Chondrocyte (in vitro differentiated cells): ENCODE measurements around the gene CCT3. TPM values are rescaled to one million over a fixed set of nuclear protein-coding genes. Genes with fewer than 3 reads are reported as not detected.
A peak's percentile ranks its signal among the peaks of the same experiment; 100 is the strongest.

Experiments
- DNase-seq: peaks from one replicate; pipeline ENCODE4 v3.0.0; 2021; ENCODE audit warnings: mixed read lengths, low spot score
- H3K27ac Mint-ChIP-seq: one replicate; pipeline ENCODE4 v1.8.0; 2021; ENCODE audit warnings: mild to moderate bottlenecking, moderate library complexity, mixed read lengths; ENCODE audit not compliant: unreplicated experiment
- H3K27me3 Mint-ChIP-seq: 2 replicates; pipeline ENCODE4 v1.8.0; 2021; ENCODE audit warnings: low read depth, mixed read lengths
- H3K36me3 Mint-ChIP-seq: 2 replicates; pipeline ENCODE4 v1.8.0; 2021; ENCODE audit warnings: low read depth, mixed read lengths
- H3K4me1 Mint-ChIP-seq: 2 replicates; pipeline ENCODE4 v1.8.0; 2021; ENCODE audit warnings: low read depth, mild to moderate bottlenecking, mixed read lengths
- H3K4me3 Mint-ChIP-seq: one replicate; pipeline ENCODE4 v1.8.0; 2021; ENCODE audit warnings: mild to moderate bottlenecking, moderate library complexity, mixed read lengths; ENCODE audit not compliant: unreplicated experiment
- H3K9me3 Mint-ChIP-seq: 2 replicates; pipeline ENCODE4 v1.8.0; 2021; ENCODE audit warnings: low read depth, mixed read lengths
- CTCF ChIP-seq: fragments of 200-600 bp; sonication (generic); IDR thresholded peaks from 2 replicates; pipeline ENCODE4 v1.5.0; 2021; ENCODE audit warnings: antibody characterized with exemption, mild to moderate bottlenecking, moderate library complexity
- long read RNA-seq: library from polyadenylated mRNA; stranded (forward); transcript quantifications from one replicate; pipeline ENCODE4 v2.0.0, GENCODE V29; 2021
- total RNA-seq: library from RNA; stranded (reverse); gene quantifications from 3 replicates; pipeline ENCODE4 v1.2.1, GENCODE V29; 2021

Gene CCT3
- total RNA-seq: 159 to 204 TPM (median 161 TPM) in 3 replicates
- long read RNA-seq, transcript CCT3-201 (14 exons, 2,150 nt): major isoform, 398 of 426 reads
- long read RNA-seq, partial matches to known transcripts: 13 of 426 reads
- long read RNA-seq, other reads (novel, unspliced or antisense): 12 of 426 reads

GRCh38 chr1:156338180-156338976 is at the start of gene CCT3, which contains the start of gene TSACC:
Gene CCT3, minus strand, starts transcription at chr1:156338292. Its CDS starts 108 bp downstream, at chr1:156338184.
Gene TSACC, plus strand, starts transcription at chr1:156338526. Its CDS starts 1,232 bp downstream, at chr1:156339758.
- Mint-ChIP-seq H3K4me1 (peaks cover 27% of the 10 kb centered on the region), H3K4me3 (peak within 1 kb of the TSS; percentile 99), H3K27me3 (no peaks in the 10 kb centered on the region), H3K27ac (peak within 1 kb of the TSS; percentile 94), H3K9me3 (no peaks in the 10 kb centered on the region), H3K36me3 (peaks cover 6% of the 10 kb centered on the region)
- peak; percentile 99 for DNase-seq
- no peak for TF ChIP-seq CTCF

- Mint-ChIP-seq H3K9me3 (no peaks in the 10 kb centered on the region), H3K4me3 (no peak overlapping the region), H3K27ac (no peak overlapping the region), H3K4me1 (peaks cover 3% of the 10 kb centered on the region), H3K27me3 (peaks cover 28% of the 10 kb centered on the region), H3K36me3 (no peaks in the 10 kb centered on the region)
- DNase-seq: peak; percentile 78
- TF ChIP-seq CTCF: no peak
Observed at GRCh38 chr1:156387870-156388173, 49.7 kb upstream of the CCT3 start.

- no peaks in the 10 kb centered on the region for H3K36me3 Mint-ChIP-seq
- peaks cover 26% of the 10 kb centered on the region for H3K27me3 Mint-ChIP-seq
- no peak overlapping the region for H3K27ac Mint-ChIP-seq
- no peak for TF ChIP-seq CTCF
- no peaks in the 10 kb centered on the region for H3K9me3 Mint-ChIP-seq
- H3K4me1 Mint-ChIP-seq: peaks cover 3% of the 10 kb centered on the region
- no peak overlapping the region for H3K4me3 Mint-ChIP-seq
- DNase-seq: peak; percentile 28
Observed at GRCh38 chr1:156386949-156387869, 49.1 kb upstream of the CCT3 start.

GRCh38 chr1:156386134-156386901 is 48.2 kb upstream of the CCT3 start:
- Mint-ChIP-seq H3K36me3 (no peaks in the 10 kb centered on the region), H3K27ac (no peak overlapping the region), H3K27me3 (peaks cover 25% of the 10 kb centered on the region), H3K4me1 (peaks cover 3% of the 10 kb centered on the region), H3K4me3 (no peak overlapping the region), H3K9me3 (no peaks in the 10 kb centered on the region)
- peak; percentile 48 for DNase-seq
- no peak for TF ChIP-seq CTCF
